H1 (cell line): ENCODE measurements around the gene GPR35. TPM values are rescaled to one million over a fixed set of nuclear protein-coding genes. Genes with fewer than 3 reads are reported as not detected.
A peak's percentile ranks its signal among the peaks of the same experiment; 100 is the strongest.

Experiments used
- CTCF ChIA-PET: fragments of 300-600 bp; sonication (Branson Sonifier 250); formaldehyde crosslinking; loops from one replicate; lab custom pipeline; 2021; ENCODE audit not compliant: partially characterized antibody; lab: Charles Lee
- POLR2A ChIA-PET: fragments of 300-600 bp; sonication (Branson Sonifier 250); formaldehyde crosslinking; loops from one replicate; lab custom pipeline; 2021; ENCODE audit warnings: inconsistent platforms; ENCODE audit not compliant: partially characterized antibody; lab: Charles Lee
- DNase-seq, 2 experiments: peaks; one replicate each; pipeline versions ENCODE4 v3.0.0 to v3.0.0-alpha.2; 2010 to 2022; ENCODE audit warnings: low spot score in 2 of 2, low read depth in 1 of 2, mixed read lengths in 1 of 2
- FAIRE-seq: peaks from 2 replicates; lab custom pipeline; 2011; peaks lifted over from hg19 to GRCh38; lab: Jason Lieb, UNC
- H2AFZ ChIP-seq: 2 replicates; pipeline ENCODE4 v1.8.1; 2012; ENCODE audit warnings: low read length, inconsistent platforms
- H2AK5ac ChIP-seq: 2 replicates; pipeline ENCODE4 v1.6.1; 2013; ENCODE audit warnings: low read depth, low read length
- H2BK120ac ChIP-seq: replicated peaks from 2 replicates; pipeline ENCODE3; 2013; ENCODE audit warnings: low read depth, low read length, inconsistent platforms
- H2BK12ac ChIP-seq: 2 replicates; pipeline ENCODE4 v1.6.1; 2013; ENCODE audit warnings: low read depth, low read length
- H2BK15ac ChIP-seq: 2 replicates; pipeline ENCODE4 v1.6.1; 2013; ENCODE audit warnings: low read length
- H2BK20ac ChIP-seq: 2 replicates; pipeline ENCODE4 v1.6.1; 2013; ENCODE audit warnings: low read length
- H2BK5ac ChIP-seq: 2 replicates; pipeline ENCODE4 v1.6.1; 2013; ENCODE audit warnings: low read depth, low read length
- H3K14ac ChIP-seq: 2 replicates; pipeline ENCODE4 v1.6.1; 2013; ENCODE audit warnings: inconsistent platforms; ENCODE audit not compliant: insufficient read length
- H3K18ac ChIP-seq: 2 replicates; pipeline ENCODE4 v1.6.1; 2013; ENCODE audit warnings: low read length; ENCODE audit errors: extremely low read depth
- H3K23ac ChIP-seq: 2 replicates; pipeline ENCODE4 v1.6.1; 2013; ENCODE audit warnings: inconsistent platforms; ENCODE audit not compliant: insufficient read length
- H3K23me2 ChIP-seq: 2 replicates; pipeline ENCODE4 v1.6.1; 2013; ENCODE audit warnings: low read depth, low read length
- H3K27ac ChIP-seq: 2 replicates; pipeline ENCODE4 v1.6.1; 2011; ENCODE audit warnings: low read depth, low read length, inconsistent platforms
- H3K27me3 ChIP-seq, 4 experiments: replicated peaks in 1 of 4; 1 replicate in 1 of 4; 2 replicates in 3 of 4; pipeline versions ENCODE4 v1.6.1 to v1.8.1; 2011 to 2013; ENCODE audit warnings: low read length in 3 of 4, mild to moderate bottlenecking in 3 of 4, inconsistent platforms in 2 of 4, mixed read lengths in 2 of 4, moderate library complexity in 1 of 4; ENCODE audit not compliant: control insufficient read depth in 3 of 4, insufficient read depth in 3 of 4; ENCODE audit errors: extremely low read depth in 1 of 4
- H3K36me3 ChIP-seq, 4 experiments: 2 replicates each; pipeline versions ENCODE4 v1.6.1 to v1.8.1; 2011 to 2013; ENCODE audit warnings: mild to moderate bottlenecking in 4 of 4, low read length in 3 of 4, moderate library complexity in 2 of 4, control low read depth in 1 of 4, inconsistent platforms in 1 of 4; ENCODE audit not compliant: insufficient read depth in 4 of 4, control insufficient read depth in 2 of 4
- H3K4ac ChIP-seq: replicated peaks from 2 replicates; pipeline ENCODE3; 2013; ENCODE audit warnings: low read length, low read depth, mixed read lengths, inconsistent platforms; ENCODE audit not compliant: insufficient read length
- H3K4me1 ChIP-seq, 4 experiments: replicated peaks in 1 of 4; 1 replicate in 1 of 4; 2 replicates in 3 of 4; pipeline versions ENCODE4 v1.6.1 to v1.8.1; 2011 to 2013; ENCODE audit warnings: low read length in 3 of 4, inconsistent platforms in 2 of 4, mixed read lengths in 1 of 4; ENCODE audit not compliant: insufficient read depth in 4 of 4, control insufficient read depth in 3 of 4
- H3K4me2 ChIP-seq, 2 experiments: 2 replicates each; pipeline versions ENCODE4 v1.6.1 to v1.8.1; 2011 to 2013; ENCODE audit warnings: low read depth in 2 of 2, low read length in 2 of 2, control low read depth in 1 of 2, inconsistent platforms in 1 of 2, mild to moderate bottlenecking in 1 of 2; ENCODE audit not compliant: insufficient read depth in 1 of 2
- H3K4me3 ChIP-seq, 4 experiments: fragments of 200-600, 300-600 bp in 1 of 4; sonication (generic), shearing (Covaris generic), sonication (Bioruptor Twin) in 1 of 4; 2 replicates each; pipeline versions ENCODE4 v1.5.1 to v1.8.1; 2011 to 2016; ENCODE audit warnings: low read length in 4 of 4, low read depth in 3 of 4, control low read depth in 2 of 4, inconsistent platforms in 2 of 4, mild to moderate bottlenecking in 2 of 4, mixed read lengths in 1 of 4, moderate library complexity in 1 of 4; ENCODE audit not compliant: insufficient read depth in 2 of 4; ENCODE audit errors: extremely low read depth in 1 of 4
- H3K56ac ChIP-seq: replicated peaks from 2 replicates; pipeline ENCODE3; 2013; ENCODE audit warnings: low read depth, mild to moderate bottlenecking, mixed read lengths, low read length, inconsistent platforms; ENCODE audit not compliant: insufficient read length
- H3K79me1 ChIP-seq: 2 replicates; pipeline ENCODE4 v1.6.1; 2013; ENCODE audit warnings: low read depth, low read length, control low read depth
- H3K79me2 ChIP-seq, 2 experiments: 2 replicates each; pipeline versions ENCODE4 v1.6.1 to v1.8.1; 2012 to 2013; ENCODE audit warnings: low read length in 2 of 2, mild to moderate bottlenecking in 2 of 2, inconsistent platforms in 1 of 2; ENCODE audit not compliant: insufficient read depth in 2 of 2, control insufficient read depth in 1 of 2
- H3K9ac ChIP-seq, 4 experiments: replicated peaks in 1 of 4; 1 replicate in 1 of 4; 2 replicates in 3 of 4; pipeline versions ENCODE4 v1.6.1 to v1.8.1; 2011 to 2013; ENCODE audit warnings: low read depth in 3 of 4, low read length in 3 of 4, control low read depth in 2 of 4, mild to moderate bottlenecking in 2 of 4, moderate library complexity in 2 of 4, inconsistent platforms in 1 of 4; ENCODE audit errors: extremely low read depth in 1 of 4
- H3K9me3 ChIP-seq, 2 experiments: 2 replicates each; pipeline versions ENCODE4 v1.6.1 to v1.8.1; 2012 to 2013; ENCODE audit warnings: mild to moderate bottlenecking in 2 of 2, moderate library complexity in 2 of 2, control low read depth in 1 of 2, inconsistent platforms in 1 of 2, low read depth in 1 of 2, low read length in 1 of 2, mixed read lengths in 1 of 2; ENCODE audit not compliant: insufficient read depth in 2 of 2
- H4K20me1 ChIP-seq, 2 experiments: replicated peaks in 1 of 2; 2 replicates each; pipeline versions ENCODE3 to v1.8.1; 2011 to 2013; ENCODE audit warnings: inconsistent platforms in 2 of 2, low read length in 2 of 2, mild to moderate bottlenecking in 1 of 2; ENCODE audit not compliant: insufficient read depth in 2 of 2, control insufficient read depth in 1 of 2
- H4K5ac ChIP-seq: 2 replicates; pipeline ENCODE4 v1.6.1; 2013; ENCODE audit warnings: low read length, low read depth, mixed read lengths, inconsistent platforms; ENCODE audit not compliant: insufficient read length
- H4K8ac ChIP-seq: 2 replicates; pipeline ENCODE4 v1.8.0; 2013; ENCODE audit warnings: mild to moderate bottlenecking, moderate library complexity, low read length, inconsistent platforms; ENCODE audit not compliant: insufficient read depth; ENCODE audit errors: extremely low read depth
- H4K91ac ChIP-seq: replicated peaks from 2 replicates; pipeline ENCODE3; 2013; ENCODE audit warnings: low read length, mixed read lengths, inconsistent platforms; ENCODE audit not compliant: insufficient read length
- EP300 ChIP-seq, 2 experiments: IDR thresholded peaks; 1 replicate in 1 of 2; 2 replicates in 1 of 2; pipeline ENCODE4 v1.6.1; 2011 to 2012; ENCODE audit warnings: low read depth in 2 of 2, low read length in 2 of 2, mild to moderate bottlenecking in 2 of 2, borderline replicate concordance in 1 of 2, inconsistent platforms in 1 of 2, moderate library complexity in 1 of 2
- HDAC6 ChIP-seq: IDR thresholded peaks from one replicate; pipeline ENCODE4 v1.7.1; 2012; ENCODE audit warnings: low read depth, mild to moderate bottlenecking, inconsistent platforms, low read length, moderate library complexity
- POLR2A ChIP-seq, 2 experiments: IDR thresholded peaks; 1 replicate in 1 of 2; 2 replicates in 1 of 2; pipeline ENCODE4 v1.6.1; 2011; ENCODE audit warnings: low read depth in 2 of 2, low read length in 2 of 2, mild to moderate bottlenecking in 2 of 2; ENCODE audit errors: control extremely low read depth in 1 of 2
- POLR2AphosphoS5 ChIP-seq: IDR thresholded peaks from 2 replicates; pipeline ENCODE4 v1.6.1; 2011; ENCODE audit warnings: low read depth, low read length
- SAP30 ChIP-seq: fragments of 300-600 bp; sonication (generic); IDR thresholded peaks from 2 replicates; pipeline ENCODE4 v1.7.1; 2012; ENCODE audit warnings: low read length, moderate library complexity, mild to moderate bottlenecking, inconsistent platforms; ENCODE audit not compliant: insufficient read depth, insufficient replicate concordance
- SP1 ChIP-seq: IDR thresholded peaks from 2 replicates; pipeline ENCODE4 v1.6.1; 2011; ENCODE audit warnings: low read depth, low read length
- YY1 ChIP-seq: IDR thresholded peaks from 2 replicates; pipeline ENCODE4 v1.6.1; 2011; ENCODE audit warnings: low read depth, mild to moderate bottlenecking, low read length
- WGBS, 2 experiments: shearing (Covaris generic) in 1 of 2; methylation state at CpG; one replicate each; pipeline versions ENCODE4 v1.1.6 to v1.1.7; 2013 to 2015; ENCODE audit warnings: low lambda C conversion rate in 2 of 2, mixed read lengths in 2 of 2, inconsistent platforms in 1 of 2, low coverage in 1 of 2, missing lambda C conversion rate in 1 of 2; ENCODE audit not compliant: insufficient replicate concordance in 2 of 2, insufficient coverage in 1 of 2, insufficient read length in 1 of 2; ENCODE audit errors: extremely low coverage in 1 of 2, missing lambda C conversion rate in 1 of 2; 5-methylcytosine and 5-hydroxymethylcytosine counted together
- polyA plus RNA-seq, 7 experiments: library from polyadenylated mRNA; depleted of rRNA in 3 of 7; stranded (reverse) in 5 of 7; unstranded in 2 of 7; fragments of >200 nt in 5 of 7; fragments of 200-250 nt in 2 of 7; gene quantifications; 1 replicate in 5 of 7; 2 replicates in 1 of 7; 4 replicates in 1 of 7; pipeline versions ENCODE4 v1.2.1 to v1.2.3, GENCODE V29; 2011 to 2013; ENCODE audit warnings: missing spikeins in 2 of 7, mixed read lengths in 2 of 7
- total RNA-seq: library from RNA; stranded (reverse); fragmentation: NEBNext Ultra II Directional; extraction: Animal tissue kit (Norgen Biotek cat#: 25700); gene quantifications from 2 replicates; pipeline ENCODE4 v1.2.1, GENCODE V29; 2021

Gene GPR35
- total and polyA plus RNA-seq, 2 of the 8 experiments (the other 6 are each of a cell fraction or from before 2014, with no cell fraction given): 0.47 TPM; not detected in 1

- no peaks in the 10 kb centered on the region for H3K79me1 ChIP-seq
- no peak overlapping the region for H3K14ac ChIP-seq
- H2BK20ac ChIP-seq: no peak overlapping the region
- no peak overlapping the region for H2AK5ac ChIP-seq
- H3K18ac ChIP-seq: no peak overlapping the region
- no peak overlapping the region for H2BK12ac ChIP-seq
- H2AFZ ChIP-seq: no peak overlapping the region
- ChIA-PET POLR2A (no interaction called here), CTCF (interaction anchor here (0.9 to 1.2 kb wide), 2 partner anchors 37 to 1229 kb away, joined by 3 read pairs; no protein-coding TSS in a partner anchor)
- no peak overlapping the region for H3K23ac ChIP-seq
- H3K4ac ChIP-seq: no peak overlapping the region
- no peaks in the 10 kb centered on the region for H3K23me2 ChIP-seq
- no peak overlapping the region for H2BK5ac ChIP-seq
- no peak overlapping the region for H3K9ac ChIP-seq
- FAIRE-seq (no peak), DNase-seq (peak in 1 of 2 experiments; percentile 32)
- no peak overlapping the region for H4K91ac ChIP-seq
- no peaks in the 10 kb centered on the region for H4K20me1 ChIP-seq
- no peaks in the 10 kb centered on the region for H3K36me3 ChIP-seq
- no peak overlapping the region for H3K56ac ChIP-seq
- no peak for TF ChIP-seq SP1
- TF ChIP-seq YY1: no peak
- TF ChIP-seq POLR2A (IDR thresholded peaks at IDR 0.05; ENCODE audit: control extremely low read depth in 1 of 2, low read depth in 2 of 2, low read length in 2 of 2): no peak
- no peak for TF ChIP-seq POLR2AphosphoS5
- TF ChIP-seq EP300 (IDR thresholded peaks at IDR 0.05; ENCODE audit: borderline replicate concordance in 1 of 2, low read depth in 2 of 2, low read length in 2 of 2): no peak
- no peak for TF ChIP-seq HDAC6
- no peak for TF ChIP-seq SAP30
- H4K8ac ChIP-seq: no peak overlapping the region
- no peak overlapping the region for H2BK120ac ChIP-seq
- no peaks in the 10 kb centered on the region for H3K79me2 ChIP-seq
- no peak overlapping the region for H3K4me2 ChIP-seq
- H3K4me1 ChIP-seq: peaks cover 0 to 10% (median 6%) of the 10 kb centered on the region in 4 experiments; a peak in 5 of 7 replicates
- H3K4me3 ChIP-seq: no peak overlapping the region
- H3K27ac ChIP-seq: no peak overlapping the region
- H2BK15ac ChIP-seq: no peak overlapping the region
- WGBS, 2 experiments: 75% methylated on average over 7 of the region's 7 CpGs; no CpG with 5 or more reads in 1 of the 2 experiments
- no peak overlapping the region for H4K5ac ChIP-seq
- H3K9me3 ChIP-seq: no peaks in the 10 kb centered on the region
- H3K27me3 ChIP-seq: peaks cover 0 to 4% (median 2%) of the 10 kb centered on the region in 4 experiments; a peak in 3 of 7 replicates
Observed at GRCh38 chr2:240649331-240649730, 24.1 kb downstream of the GPR35 start.
